ENCODE data around the gene FUS. TPM values are rescaled to one million over a fixed set of nuclear protein-coding genes. Genes with fewer than 3 reads are reported as not detected.

The FUS gene
- total RNA-seq, 1 donor from 2014 or later, result 984 TPM

DNA sequence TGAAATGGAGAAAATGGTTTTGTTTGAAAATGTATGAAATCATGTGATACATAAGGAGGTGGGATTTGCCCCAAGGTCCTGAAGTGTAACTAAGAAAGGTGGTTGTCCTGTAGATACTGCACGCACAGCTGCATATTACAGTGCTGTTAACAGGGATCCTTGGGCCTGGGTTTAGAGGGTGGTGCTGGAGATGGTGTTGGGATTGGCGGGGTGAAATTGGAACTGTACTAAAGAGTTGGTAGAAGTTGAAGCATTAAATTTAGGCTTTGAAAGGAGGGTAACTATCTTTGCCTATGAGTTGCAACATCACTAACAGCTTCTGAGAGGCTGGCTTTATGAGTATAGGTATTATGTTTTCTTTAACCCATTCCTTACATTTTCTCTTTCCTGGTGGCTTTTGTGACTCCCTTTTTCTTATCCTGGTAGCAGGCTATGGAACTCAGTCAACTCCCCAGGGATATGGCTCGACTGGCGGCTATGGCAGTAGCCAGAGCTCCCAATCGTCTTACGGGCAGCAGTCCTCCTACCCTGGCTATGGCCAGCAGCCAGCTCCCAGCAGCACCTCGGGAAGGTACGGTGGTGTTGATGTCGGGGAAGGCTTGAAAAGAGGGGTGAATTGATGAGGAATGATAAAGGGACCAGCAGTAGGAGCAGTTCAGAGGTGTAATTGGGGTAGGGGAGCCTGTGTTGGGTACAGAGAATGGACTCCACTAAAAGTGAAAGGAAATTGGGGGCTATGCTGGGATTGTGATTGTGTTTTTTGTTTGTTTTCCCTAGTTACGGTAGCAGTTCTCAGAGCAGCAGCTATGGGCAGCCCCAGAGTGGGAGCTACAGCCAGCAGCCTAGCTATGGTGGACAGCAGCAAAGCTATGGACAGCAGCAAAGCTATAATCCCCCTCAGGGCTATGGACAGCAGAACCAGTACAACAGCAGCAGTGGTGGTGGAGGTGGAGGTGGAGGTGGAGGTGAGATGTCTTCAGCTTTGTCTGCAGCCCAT is 3.8 kb downstream of the FUS start:
- no peak for DNase-seq (ENCODE audit: low read depth, low spot score)
- peak overlapping the region; percentile 93 for H3K27ac Mint-ChIP-seq (ENCODE audit: unreplicated experiment)
- H3K4me3 Mint-ChIP-seq, result peak overlapping the region; percentile 99
- TF ChIP-seq, protein P1, sequence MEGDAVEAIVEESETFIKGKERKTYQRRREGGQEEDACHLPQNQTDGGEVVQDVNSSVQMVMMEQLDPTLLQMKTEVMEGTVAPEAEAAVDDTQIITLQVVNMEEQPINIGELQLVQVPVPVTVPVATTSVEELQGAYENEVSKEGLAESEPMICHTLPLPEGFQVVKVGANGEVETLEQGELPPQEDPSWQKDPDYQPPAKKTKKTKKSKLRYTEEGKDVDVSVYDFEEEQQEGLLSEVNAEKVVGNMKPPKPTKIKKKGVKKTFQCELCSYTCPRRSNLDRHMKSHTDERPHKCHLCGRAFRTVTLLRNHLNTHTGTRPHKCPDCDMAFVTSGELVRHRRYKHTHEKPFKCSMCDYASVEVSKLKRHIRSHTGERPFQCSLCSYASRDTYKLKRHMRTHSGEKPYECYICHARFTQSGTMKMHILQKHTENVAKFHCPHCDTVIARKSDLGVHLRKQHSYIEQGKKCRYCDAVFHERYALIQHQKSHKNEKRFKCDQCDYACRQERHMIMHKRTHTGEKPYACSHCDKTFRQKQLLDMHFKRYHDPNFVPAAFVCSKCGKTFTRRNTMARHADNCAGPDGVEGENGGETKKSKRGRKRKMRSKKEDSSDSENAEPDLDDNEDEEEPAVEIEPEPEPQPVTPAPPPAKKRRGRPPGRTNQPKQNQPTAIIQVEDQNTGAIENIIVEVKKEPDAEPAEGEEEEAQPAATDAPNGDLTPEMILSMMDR (conservative IDR thresholded peaks at IDR 0.05), result no peak
- H3K27me3 Mint-ChIP-seq (ENCODE audit: low read depth), result peaks cover 49% of the 10 kb centered on the region
- H3K36me3 Mint-ChIP-seq (ENCODE audit: low read depth), result peaks cover 70% of the 10 kb centered on the region
- H3K9me3 Mint-ChIP-seq, result no peaks in the 10 kb centered on the region
- peaks cover 70% of the 10 kb centered on the region for H3K4me1 Mint-ChIP-seq

DNA sequence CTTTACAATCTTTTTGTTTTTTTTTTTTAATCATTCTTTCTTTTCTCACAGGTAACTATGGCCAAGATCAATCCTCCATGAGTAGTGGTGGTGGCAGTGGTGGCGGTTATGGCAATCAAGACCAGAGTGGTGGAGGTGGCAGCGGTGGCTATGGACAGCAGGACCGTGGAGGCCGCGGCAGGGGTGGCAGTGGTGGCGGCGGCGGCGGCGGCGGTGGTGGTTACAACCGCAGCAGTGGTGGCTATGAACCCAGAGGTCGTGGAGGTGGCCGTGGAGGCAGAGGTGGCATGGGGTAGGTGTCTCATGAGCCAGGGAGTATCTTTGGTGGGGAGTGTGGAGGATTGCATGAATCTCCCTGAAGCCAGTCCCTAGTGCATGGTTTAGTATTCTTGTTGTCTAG is 4.9 kb downstream of the FUS start:
- no peak for DNase-seq (ENCODE audit: low read depth, low spot score)
- Mint-ChIP-seq H3K9me3 (no peaks in the 10 kb centered on the region), H3K4me3 (peak overlapping the region; percentile 60), H3K36me3 (ENCODE audit: low read depth) (peaks cover 80% of the 10 kb centered on the region), H3K27ac (ENCODE audit: unreplicated experiment) (no peak overlapping the region), H3K27me3 (ENCODE audit: low read depth) (peaks cover 50% of the 10 kb centered on the region), H3K4me1 (peaks cover 65% of the 10 kb centered on the region)
- TF ChIP-seq, protein P1 (conservative IDR thresholded peaks at IDR 0.05), result no peak

DNA sequence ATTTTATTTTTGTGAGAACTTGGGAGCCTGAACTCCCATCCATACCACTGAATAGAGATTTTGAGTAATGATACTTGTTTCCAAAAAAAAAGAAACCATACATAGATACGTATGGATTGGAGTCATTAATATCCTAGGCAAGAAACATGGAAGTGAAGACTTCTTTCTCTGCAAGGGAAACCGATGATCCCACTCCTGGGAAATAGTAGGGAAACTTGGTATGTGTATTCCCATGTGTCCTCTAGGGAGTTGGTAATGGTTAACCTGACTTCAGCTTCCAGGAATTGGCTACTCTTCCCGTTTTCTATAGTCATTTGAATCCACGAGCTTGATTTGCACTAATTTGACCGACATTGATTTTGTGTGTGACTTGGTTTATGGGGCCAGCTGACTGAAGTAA is 5.4 kb downstream of the FUS start:
- Mint-ChIP-seq H3K4me3 (peak overlapping the region; percentile 60), H3K4me1 (peaks cover 67% of the 10 kb centered on the region), H3K27ac (ENCODE audit: unreplicated experiment) (no peak overlapping the region), H3K27me3 (ENCODE audit: low read depth) (peaks cover 52% of the 10 kb centered on the region), H3K9me3 (no peaks in the 10 kb centered on the region), H3K36me3 (ENCODE audit: low read depth) (peaks cover 84% of the 10 kb centered on the region)
- TF ChIP-seq, protein P1 (conservative IDR thresholded peaks at IDR 0.05), result no peak
- DNase-seq (ENCODE audit: low read depth, low spot score), result no peak

DNA sequence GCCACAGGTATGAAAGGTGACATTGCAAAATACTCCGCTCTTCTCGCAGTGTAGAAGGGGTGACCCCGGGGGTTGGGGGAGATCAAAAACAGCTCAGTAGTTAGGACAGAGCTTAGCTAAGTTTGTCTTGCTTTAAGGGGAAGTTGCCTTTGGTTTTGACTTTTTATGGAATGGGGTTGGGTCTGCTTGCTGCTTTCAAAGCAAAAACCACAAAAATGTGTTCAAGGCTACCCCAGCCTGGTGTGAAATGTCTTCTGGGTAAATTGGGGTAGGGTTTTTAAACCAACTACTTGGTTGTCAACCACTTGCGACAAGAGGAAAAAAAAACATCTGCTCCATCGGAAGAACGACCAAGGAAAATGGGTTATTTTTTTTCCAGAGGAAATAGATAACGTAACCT is 6.2 kb downstream of the FUS start:
- DNase-seq (ENCODE audit: low read depth, low spot score), result no peak
- TF ChIP-seq, protein P1 (conservative IDR thresholded peaks at IDR 0.05), result no peak
- Mint-ChIP-seq H3K4me1 (peaks cover 66% of the 10 kb centered on the region), H3K36me3 (ENCODE audit: low read depth) (peaks cover 90% of the 10 kb centered on the region), H3K27me3 (ENCODE audit: low read depth) (peaks cover 56% of the 10 kb centered on the region), H3K4me3 (peak overlapping the region; percentile 60), H3K9me3 (no peaks in the 10 kb centered on the region), H3K27ac (ENCODE audit: unreplicated experiment) (no peak overlapping the region)

DNA sequence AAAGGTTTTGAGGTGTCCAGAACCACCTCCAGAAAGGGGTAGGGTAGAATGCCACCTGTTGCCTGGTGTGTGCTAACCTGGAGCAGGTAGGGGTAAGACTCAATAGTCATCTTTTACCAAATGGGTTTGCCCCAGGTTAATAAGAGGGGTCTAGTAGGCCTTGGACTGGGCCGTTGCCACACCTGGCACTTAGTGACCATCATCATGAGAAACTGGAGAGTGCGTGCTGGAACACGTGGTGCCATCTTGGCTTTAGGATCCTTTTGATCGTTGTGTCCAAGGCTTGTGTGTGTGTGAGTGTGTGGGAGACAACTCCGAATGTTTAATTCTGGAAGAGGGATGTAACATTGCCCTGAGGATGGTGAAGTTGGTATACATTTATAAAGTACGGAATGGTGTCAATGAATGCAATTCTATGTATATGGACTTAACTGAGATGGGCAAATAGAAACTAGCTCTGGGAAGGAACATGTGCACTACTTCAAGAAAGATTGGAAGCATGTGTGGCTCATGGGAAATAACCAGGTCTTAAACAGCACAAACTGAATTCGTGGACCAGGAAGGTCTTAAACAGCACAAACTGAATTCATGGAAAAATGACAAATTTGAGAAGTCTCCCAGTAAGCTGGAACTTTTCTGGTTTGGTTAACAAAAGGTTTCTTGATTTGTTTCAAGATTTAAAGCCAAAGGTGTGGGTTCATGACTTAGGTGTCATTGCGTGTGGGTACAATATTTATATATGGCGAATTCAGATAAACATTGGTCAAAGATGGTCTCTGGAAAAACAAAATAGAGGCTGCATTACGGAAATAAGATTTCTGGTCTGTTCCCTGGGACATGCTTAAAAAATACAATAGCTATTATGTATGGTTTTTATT is 7.2 kb downstream of the FUS start:
- TF ChIP-seq, protein P1 (conservative IDR thresholded peaks at IDR 0.05), result no peak
- no peak for DNase-seq (ENCODE audit: low read depth, low spot score)
- Mint-ChIP-seq H3K27ac (ENCODE audit: unreplicated experiment) (no peak overlapping the region), H3K36me3 (ENCODE audit: low read depth) (peaks cover 90% of the 10 kb centered on the region), H3K4me3 (peak overlapping the region; percentile 43), H3K27me3 (ENCODE audit: low read depth) (peaks cover 54% of the 10 kb centered on the region), H3K9me3 (no peaks in the 10 kb centered on the region), H3K4me1 (peaks cover 62% of the 10 kb centered on the region)
